ENCODE data around the gene ZDBF2. TPM values are rescaled to one million over a fixed set of nuclear protein-coding genes. Genes with fewer than 3 reads are reported as not detected.
"Not testable (repeated sequence)": the region's sequence is repeated elsewhere in the genome, so short reads cannot be mapped to it uniquely, and the experiment has no call there.

The ZDBF2 gene
- 10 to 100 TPM; 10.5 to 10.9 TPM for total RNA-seq

GRCh38 chr2:206274434-206275311, at the start of gene ZDBF2:
Gene ZDBF2 (plus strand): TSS chr2:206274663. CDS start chr2:206281850, 7,187 bp downstream.
- Mint-ChIP-seq H3K36me3 (ENCODE audit: low read depth) (no peaks in the 10 kb centered on the region), H3K9me3 (no peaks in the 10 kb centered on the region), H3K27ac (peak within 1 kb of the TSS; percentile 79), H3K4me1 (ENCODE audit: low read depth) (peaks cover 12% of the 10 kb centered on the region), H3K27me3 (peaks cover 43% of the 10 kb centered on the region), H3K4me3 (peak within 1 kb of the TSS; percentile 78)
- DNase-seq (peak; percentile 62), ATAC-seq (peak; percentile 83)
- TF ChIP-seq CTCF (IDR thresholded peaks at IDR 0.05) = no peak
- ChIA-PET CTCF (no interaction called here), POLR2A (no interaction called here)
- intact Hi-C loops (cut with micrococcal nuclease) = no loop called here

- TF ChIP-seq CTCF (IDR thresholded peaks at IDR 0.05) = no peak
- no peak overlapping the region for H3K4me3 Mint-ChIP-seq
- no peak for DNase-seq
- no peaks in the 10 kb centered on the region for H3K36me3 Mint-ChIP-seq (ENCODE audit: low read depth)
- peak; percentile 55 for ATAC-seq
- peaks cover 13% of the 10 kb centered on the region for H3K27me3 Mint-ChIP-seq
- peaks cover 10% of the 10 kb centered on the region for H3K9me3 Mint-ChIP-seq
- H3K27ac Mint-ChIP-seq = no peak overlapping the region
- POLR2A ChIA-PET = no interaction called here
- intact Hi-C loops (cut with micrococcal nuclease) = no loop called here
- CTCF ChIA-PET = no interaction called here
- H3K4me1 Mint-ChIP-seq (ENCODE audit: low read depth) = no peaks in the 10 kb centered on the region
Measured at GRCh38 chr2:206225435-206226232, 48.8 kb upstream of the ZDBF2 start.

GRCh38 chr2:206228636-206229035, 45.8 kb upstream of the ZDBF2 start:
- H3K4me3 Mint-ChIP-seq; H3K4me1 Mint-ChIP-seq (ENCODE audit: low read depth); POLR2A ChIA-PET; H3K27ac Mint-ChIP-seq; intact Hi-C loops (cut with micrococcal nuclease); H3K9me3 Mint-ChIP-seq; ATAC-seq; DNase-seq; H3K27me3 Mint-ChIP-seq; CTCF ChIA-PET; H3K36me3 Mint-ChIP-seq (ENCODE audit: low read depth): not testable (repeated sequence)

- POLR2A ChIA-PET = no interaction called here
Measured at GRCh38 chr2:206229642-206230041, 44.8 kb upstream of the ZDBF2 start.

More at GRCh38 chr2:206229642-206230041, 44.8 kb upstream of the ZDBF2 start:
- no peak overlapping the region for H3K27ac Mint-ChIP-seq
- H3K4me1 Mint-ChIP-seq (ENCODE audit: low read depth) = no peaks in the 10 kb centered on the region
- CTCF ChIA-PET = no interaction called here
- peaks cover 6% of the 10 kb centered on the region for H3K9me3 Mint-ChIP-seq
- H3K36me3 Mint-ChIP-seq (ENCODE audit: low read depth) = no peaks in the 10 kb centered on the region
- peaks cover 6% of the 10 kb centered on the region for H3K27me3 Mint-ChIP-seq
- no peak for DNase-seq
- intact Hi-C loops (cut with micrococcal nuclease) = no loop called here
- ATAC-seq = no peak
- H3K4me3 Mint-ChIP-seq = no peak overlapping the region
- TF ChIP-seq CTCF (IDR thresholded peaks at IDR 0.05) = no peak
